AG09319 (cell line): Measurements from ENCODE around the gene SERPING1.

Experiments
- DNase-seq: peaks from one replicate; pipeline ENCODE4 v3.0.0-alpha.2; 2010; ENCODE audit warnings: low read depth; ENCODE audit errors: extremely low read depth
- TF ChIP-seq, protein P1 (sequence below): IDR thresholded peaks from 2 replicates; pipeline ENCODE4 v1.5.1; 2011; ENCODE audit warnings: low read depth, mild to moderate bottlenecking, inconsistent platforms, low read length, moderate library complexity

Gene SERPING1

DNA sequence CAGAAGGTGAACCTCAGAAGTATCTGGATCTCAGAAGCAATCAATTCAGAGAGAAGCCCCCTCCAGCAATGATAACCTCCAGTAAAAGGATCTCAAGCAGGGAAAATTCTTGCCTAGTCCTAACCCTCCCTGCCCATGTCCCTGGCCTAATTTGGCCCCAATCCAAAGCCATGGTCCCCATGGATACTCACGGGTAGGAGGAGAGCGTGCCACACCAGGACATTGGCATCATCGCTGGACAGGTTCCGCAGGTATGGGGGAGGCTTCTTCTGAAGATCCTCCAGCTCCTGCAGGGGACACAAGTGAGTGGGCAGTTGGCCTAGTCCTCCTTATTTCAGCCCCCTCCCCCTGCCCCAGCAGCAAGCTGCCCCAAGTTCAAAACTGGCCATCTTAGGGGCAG is 37.3 kb upstream of the SERPING1 start:
- TF ChIP-seq, protein P1, sequence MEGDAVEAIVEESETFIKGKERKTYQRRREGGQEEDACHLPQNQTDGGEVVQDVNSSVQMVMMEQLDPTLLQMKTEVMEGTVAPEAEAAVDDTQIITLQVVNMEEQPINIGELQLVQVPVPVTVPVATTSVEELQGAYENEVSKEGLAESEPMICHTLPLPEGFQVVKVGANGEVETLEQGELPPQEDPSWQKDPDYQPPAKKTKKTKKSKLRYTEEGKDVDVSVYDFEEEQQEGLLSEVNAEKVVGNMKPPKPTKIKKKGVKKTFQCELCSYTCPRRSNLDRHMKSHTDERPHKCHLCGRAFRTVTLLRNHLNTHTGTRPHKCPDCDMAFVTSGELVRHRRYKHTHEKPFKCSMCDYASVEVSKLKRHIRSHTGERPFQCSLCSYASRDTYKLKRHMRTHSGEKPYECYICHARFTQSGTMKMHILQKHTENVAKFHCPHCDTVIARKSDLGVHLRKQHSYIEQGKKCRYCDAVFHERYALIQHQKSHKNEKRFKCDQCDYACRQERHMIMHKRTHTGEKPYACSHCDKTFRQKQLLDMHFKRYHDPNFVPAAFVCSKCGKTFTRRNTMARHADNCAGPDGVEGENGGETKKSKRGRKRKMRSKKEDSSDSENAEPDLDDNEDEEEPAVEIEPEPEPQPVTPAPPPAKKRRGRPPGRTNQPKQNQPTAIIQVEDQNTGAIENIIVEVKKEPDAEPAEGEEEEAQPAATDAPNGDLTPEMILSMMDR: no peak
- DNase-seq: no peak

DNA sequence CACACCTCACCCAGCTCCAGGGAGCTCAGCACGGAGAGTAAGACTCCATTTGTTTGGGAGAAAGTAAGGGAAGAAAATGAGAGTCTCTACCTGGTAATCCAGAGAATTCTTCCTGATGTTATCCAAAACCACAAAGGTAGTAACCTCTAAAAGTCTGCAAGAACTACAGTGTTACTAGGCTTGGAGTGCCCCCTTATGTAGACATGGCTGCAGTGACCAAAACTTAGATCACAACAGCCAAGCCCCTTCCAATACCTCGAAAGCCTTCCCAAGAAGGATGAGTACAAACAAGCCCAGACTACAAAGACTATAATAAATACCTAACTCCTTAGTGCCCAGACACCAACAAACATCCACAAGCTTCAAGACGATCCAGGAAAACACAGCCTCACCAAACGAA is 34.9 kb upstream of the SERPING1 start:
- no peak for DNase-seq

DNA sequence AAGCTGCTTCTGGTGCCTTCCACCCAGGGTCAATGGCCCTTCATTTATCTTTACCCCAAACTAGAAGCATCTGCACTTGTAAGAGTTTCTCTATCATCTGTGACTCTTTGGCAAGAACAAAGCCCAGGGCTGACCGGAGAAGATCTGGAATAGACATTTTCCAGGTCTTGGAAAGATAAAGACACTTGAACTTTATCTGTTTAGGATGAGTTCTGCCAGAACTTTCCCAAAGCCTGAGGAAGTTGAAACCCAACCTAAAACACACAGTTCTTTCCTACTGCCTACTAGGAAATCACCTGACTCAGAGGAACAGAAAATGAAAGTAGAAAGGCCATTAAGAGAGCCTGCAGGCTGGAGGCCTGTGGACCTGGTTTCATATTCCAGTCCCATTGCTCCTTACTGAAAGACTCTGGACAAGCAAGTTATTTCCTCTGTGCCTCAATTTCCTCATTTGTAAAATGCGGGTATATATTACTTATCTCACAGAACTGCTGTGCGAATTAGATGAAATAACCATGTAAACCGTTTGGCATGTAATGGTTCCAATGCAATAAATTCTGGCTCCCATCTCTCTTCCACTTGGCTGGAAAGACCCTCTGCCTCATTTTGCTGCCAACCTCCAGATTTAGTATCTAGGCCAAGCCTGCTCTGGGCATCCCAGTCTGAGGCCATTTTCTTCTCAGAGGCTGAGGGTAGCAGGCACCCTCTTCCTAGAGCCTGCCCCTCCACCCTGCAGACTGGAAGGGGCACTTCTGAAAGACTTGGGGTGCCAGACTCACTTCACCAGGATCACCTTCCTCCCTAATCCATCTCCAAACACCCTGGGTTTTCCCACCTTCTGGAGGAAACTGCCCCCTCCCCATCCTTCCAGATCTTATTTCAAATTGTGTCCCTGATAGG is 31.2 kb upstream of the SERPING1 start:
- DNase-seq: no peak
- TF ChIP-seq, protein P1: no peak

More for the DNA sequence above, 34.9 kb upstream of the SERPING1 start:
- TF ChIP-seq, protein P1: no peak

DNA sequence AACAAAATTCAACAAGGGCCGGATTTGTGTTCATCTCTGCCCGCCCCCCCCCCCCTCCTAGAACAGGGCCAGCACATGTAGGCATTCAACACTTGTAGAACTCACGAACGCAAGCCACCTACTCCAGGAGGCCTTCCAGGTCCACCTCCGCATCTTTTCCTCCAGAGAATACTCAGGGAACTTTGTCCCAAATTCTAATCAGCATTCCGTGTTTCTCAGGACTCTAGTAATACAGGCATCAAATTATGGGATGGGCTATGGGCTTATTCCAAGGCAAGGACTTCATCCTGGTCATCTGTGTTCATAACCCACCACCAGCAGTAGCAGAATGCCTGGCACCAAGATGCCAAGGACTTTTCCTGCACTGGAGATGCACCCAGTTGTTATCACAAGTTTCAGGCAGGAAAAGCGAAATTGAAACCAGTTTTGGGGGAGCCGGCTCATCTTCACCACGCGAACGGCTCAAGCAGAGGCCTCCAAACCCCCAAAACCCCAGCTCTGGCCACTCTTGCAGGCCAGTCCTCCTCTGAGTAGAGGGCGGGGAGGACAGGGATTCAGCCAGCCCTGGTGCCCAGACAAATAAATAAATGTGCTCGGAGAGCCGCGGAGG is 30.5 kb upstream of the SERPING1 start:
- TF ChIP-seq, protein P1: no peak
- DNase-seq: no peak

DNA sequence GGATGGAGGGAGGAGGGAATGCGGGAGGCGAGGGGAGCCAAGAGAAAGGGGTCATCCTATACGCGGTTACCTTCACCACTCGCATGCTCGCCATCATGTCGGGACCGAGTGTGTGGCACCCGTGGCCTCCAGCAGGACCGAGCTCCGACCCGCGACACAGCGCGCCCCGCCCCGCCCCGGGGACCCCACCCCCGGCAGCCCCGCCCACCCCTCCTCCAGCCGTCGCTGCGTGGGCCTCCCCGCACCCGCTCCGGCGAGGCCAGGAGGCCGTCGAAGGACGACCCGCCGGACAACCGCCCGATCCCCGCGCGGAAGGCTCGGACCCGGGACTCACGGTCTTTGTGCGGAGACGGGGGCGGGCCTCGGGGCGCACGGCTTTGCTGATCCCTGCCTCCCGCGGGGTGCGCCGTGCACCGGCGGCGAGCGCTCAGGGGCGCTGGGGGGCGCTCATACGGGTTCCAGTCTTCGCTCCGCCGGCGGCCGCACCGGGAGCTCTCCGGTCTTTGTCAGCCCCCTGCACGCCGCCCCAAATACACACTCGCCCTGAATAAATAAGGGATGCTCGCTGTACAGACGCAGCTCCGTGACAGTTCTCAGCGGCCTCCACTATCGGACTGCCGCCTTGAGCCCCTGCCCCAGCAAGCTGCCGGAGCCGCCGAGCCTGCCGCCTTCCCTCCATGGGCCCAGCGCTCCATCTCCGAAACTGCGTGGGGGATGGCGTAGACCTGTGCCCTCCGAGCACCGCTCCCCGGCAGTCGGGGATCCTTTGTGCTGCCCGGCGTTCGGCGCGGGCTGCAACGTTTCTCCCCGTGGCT is 29.8 kb upstream of the SERPING1 start, which contains the start of gene UBE2L6:
TSS of gene UBE2L6 (minus strand) at position 158 of the 815 bp plus-strand sequence. CDS start at position 97, 61 bp downstream.
- DNase-seq: no peak

DNA sequence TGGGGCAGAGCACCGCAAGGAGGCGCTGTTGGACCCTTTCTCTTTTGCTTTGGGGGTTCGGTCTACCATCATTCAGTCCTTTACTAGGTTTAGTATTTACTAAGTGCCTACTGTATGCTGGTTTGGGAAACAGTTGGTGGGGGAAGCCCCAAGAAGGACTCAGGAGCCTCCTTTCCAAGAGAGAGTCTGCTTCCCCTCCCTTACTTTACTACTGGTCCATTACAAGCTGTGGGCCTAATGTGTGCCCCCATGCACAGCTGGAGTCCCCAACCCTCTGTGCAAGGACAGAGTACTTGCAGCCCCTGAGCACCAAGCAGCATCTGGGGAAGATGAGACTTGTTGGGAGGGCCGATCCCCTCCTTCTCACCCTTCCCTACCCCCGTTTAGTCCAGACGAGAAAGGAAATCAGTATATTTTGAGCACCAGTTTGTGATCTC is 29.1 kb upstream of the SERPING1 start:
- TF ChIP-seq, protein P1: peak; percentile 97
- peak; percentile 47 for DNase-seq

More for the DNA sequence above, 29.8 kb upstream of the SERPING1 start, which contains the start of gene UBE2L6:
- TF ChIP-seq, protein P1: no peak; the same call in 1 of the 2 replicates
